Gastroesophageal sphincter (tissue), 3 donors: ENCODE measurements around the gene DKK2.

Source experiments
- CTCF ChIP-seq, 4 experiments: fragments of 200-600 bp in 2 of 4; fragments of 450-650 bp in 2 of 4; sonication (generic) in 1 of 4; IDR thresholded peaks; one replicate each; pipeline ENCODE4 v1.5.1; 2017 to 2019; ENCODE audit warnings: antibody characterized with exemption in 4 of 4, mild to moderate bottlenecking in 2 of 4, moderate library complexity in 2 of 4
- POLR2A ChIP-seq, 2 donors: fragments of 450-650 bp; IDR thresholded peaks; one replicate each; pipeline ENCODE4 v1.6.1; 2017; ENCODE audit warnings: antibody characterized with exemption in 2 of 2, mild to moderate bottlenecking in 2 of 2, moderate library complexity in 1 of 2

GRCh38 chr4:107034091-107034995, 1.8 kb downstream of the DKK2 start:
- TF ChIP-seq CTCF (IDR thresholded peaks at IDR 0.05) (no peak), POLR2A (IDR thresholded peaks at IDR 0.05) (no peak)
